Neural cell (in vitro differentiated cells): ENCODE measurements around the gene SGIP1. TPM values are rescaled to one million over a fixed set of nuclear protein-coding genes. Genes with fewer than 3 reads are reported as not detected.

Source experiments
- H2AFZ ChIP-seq: fragments of 200-600, 300-800 bp; sonication (generic), shearing (Covaris generic); 2 replicates; pipeline ENCODE4 v1.6.0; 2014; ENCODE audit warnings: low read depth, mild to moderate bottlenecking, antibody characterized with exemption, low read length, moderate library complexity
- H3F3A ChIP-seq: fragments of 200-600 bp; shearing (Covaris generic); 2 replicates; pipeline ENCODE4 v1.6.1; 2016; ENCODE audit warnings: mild to moderate bottlenecking, moderate library complexity, mixed read lengths, antibody characterized with exemption, low read length; ENCODE audit not compliant: insufficient read depth, poor library complexity, severe bottlenecking
- H3K27ac ChIP-seq: fragments of 200-600, 300-800 bp; sonication (generic), shearing (Covaris generic); 2 replicates; pipeline ENCODE4 v1.5.1; 2014; ENCODE audit warnings: mild to moderate bottlenecking, low read length, moderate library complexity
- H3K27me3 ChIP-seq: fragments of 300-800, 200-600 bp; sonication (generic), shearing (Covaris generic); 2 replicates; pipeline ENCODE4 v1.6.0; 2014; ENCODE audit warnings: mild to moderate bottlenecking, low read depth, low read length, moderate library complexity; ENCODE audit not compliant: insufficient read depth
- H3K36me3 ChIP-seq: fragments of 300-800, 200-600 bp; sonication (generic), shearing (Covaris generic); 2 replicates; pipeline ENCODE4 v1.5.1; 2014; ENCODE audit warnings: mild to moderate bottlenecking, antibody characterized with exemption, low read length, moderate library complexity; ENCODE audit not compliant: insufficient read depth
- H3K4me2 ChIP-seq: fragments of 300-800, 200-600 bp; sonication (generic), shearing (Covaris generic); 2 replicates; pipeline ENCODE4 v1.6.0; 2014; ENCODE audit warnings: mild to moderate bottlenecking, low read length
- H3K4me3 ChIP-seq: fragments of 300-800, 200-600 bp; sonication (generic), shearing (Covaris generic); 2 replicates; pipeline ENCODE4 v1.5.1; 2014; ENCODE audit warnings: mild to moderate bottlenecking, low read length, moderate library complexity
- H3K79me2 ChIP-seq: fragments of 200-600 bp; shearing (Covaris generic); replicated peaks from 2 replicates; pipeline ENCODE4 v1.6.0; 2014; ENCODE audit warnings: mild to moderate bottlenecking, low read length, moderate library complexity; ENCODE audit not compliant: insufficient read depth
- H3K9ac ChIP-seq: fragments of 300-800, 200-600 bp; sonication (generic), shearing (Covaris generic); 2 replicates; pipeline ENCODE4 v1.6.1; 2016; ENCODE audit warnings: mild to moderate bottlenecking, low read length, mixed read lengths
- H3K9me2 ChIP-seq: fragments of 200-600 bp; shearing (Covaris generic); 2 replicates; pipeline ENCODE4 v1.6.1; 2016; ENCODE audit warnings: mild to moderate bottlenecking, low read length, mixed read lengths; ENCODE audit not compliant: insufficient read depth
- H3K9me3 ChIP-seq: fragments of 200-600, 300-800 bp; sonication (generic), shearing (Covaris generic); 2 replicates; pipeline ENCODE4 v1.6.1; 2016; ENCODE audit warnings: mild to moderate bottlenecking, mixed run types, low read length, moderate library complexity, mixed read lengths
- H4K20me1 ChIP-seq: fragments of 200-600 bp; shearing (Covaris generic); 2 replicates; pipeline ENCODE4 v1.6.1; 2016; ENCODE audit warnings: mild to moderate bottlenecking, mixed run types; ENCODE audit not compliant: insufficient read depth
- CTCF ChIP-seq: fragments of 450-650 bp; IDR thresholded peaks from 2 replicates; pipeline ENCODE4 v1.5.1; 2014; ENCODE audit warnings: antibody characterized with exemption, mild to moderate bottlenecking, moderate library complexity; ENCODE audit not compliant: poor library complexity, severe bottlenecking
- EP300 ChIP-seq: fragments of 450-650 bp; conservative IDR thresholded peaks from 2 replicates; pipeline ENCODE4 v1.6.1; 2014; ENCODE audit warnings: antibody characterized with exemption, mild to moderate bottlenecking, moderate library complexity; ENCODE audit not compliant: poor library complexity, severe bottlenecking
- EZH2 ChIP-seq: fragments of 200-600, 300-800 bp; shearing (Covaris generic), sonication (generic); IDR thresholded peaks from 2 replicates; pipeline ENCODE4 v1.6.1; 2014; ENCODE audit warnings: antibody characterized with exemption, low read length, borderline replicate concordance, mild to moderate bottlenecking; ENCODE audit not compliant: insufficient read depth, poor library complexity, severe bottlenecking
- MXI1 ChIP-seq: fragments of 450-650 bp; conservative IDR thresholded peaks from 2 replicates; pipeline ENCODE4 v1.6.1; 2014; ENCODE audit warnings: antibody characterized with exemption, mild to moderate bottlenecking; ENCODE audit not compliant: poor library complexity, severe bottlenecking
- POLR2AphosphoS5 ChIP-seq: IDR thresholded peaks from 2 replicates; pipeline ENCODE4 v1.6.1; 2012
- RAD21 ChIP-seq: fragments of 450-650 bp; conservative IDR thresholded peaks from 2 replicates; pipeline ENCODE4 v1.6.1; 2014; ENCODE audit warnings: antibody characterized with exemption, mild to moderate bottlenecking, moderate library complexity
- REST ChIP-seq: IDR thresholded peaks from 2 replicates; pipeline ENCODE4 v1.6.1; 2012; ENCODE audit warnings: borderline replicate concordance
- SMC3 ChIP-seq: fragments of 450-650 bp; conservative IDR thresholded peaks from 2 replicates; pipeline ENCODE4 v1.6.1; 2014; ENCODE audit warnings: antibody characterized with exemption, mild to moderate bottlenecking, moderate library complexity; ENCODE audit not compliant: poor library complexity
- TAF1 ChIP-seq: IDR thresholded peaks from 2 replicates; pipeline ENCODE4 v1.6.1; 2012; ENCODE audit warnings: low read depth
- polyA plus RNA-seq: library from polyadenylated mRNA; depleted of rRNA; stranded (reverse); fragments of >200 nt; gene quantifications from 2 replicates; pipeline ENCODE4 v1.2.3, GENCODE V29; 2014

The SGIP1 gene
- polyA plus RNA-seq, 1 donor from 2014 or later, result 50.5 TPM

- no peak for TF ChIP-seq SMC3
- no peak for TF ChIP-seq CTCF
- H3K36me3 ChIP-seq, result no peaks in the 10 kb centered on the region
- H3K4me3 ChIP-seq, result no peak overlapping the region
- no peak overlapping the region for H3K27ac ChIP-seq
- no peak overlapping the region for H3K4me2 ChIP-seq
- H4K20me1 ChIP-seq, result no peaks in the 10 kb centered on the region
- H3K27me3 ChIP-seq, result no peaks in the 10 kb centered on the region
- no peaks in the 10 kb centered on the region for H3F3A ChIP-seq
- H3K9ac ChIP-seq, result no peak overlapping the region
- no peaks in the 10 kb centered on the region for H3K9me2 ChIP-seq
- H3K79me2 ChIP-seq, result no peaks in the 10 kb centered on the region
- H2AFZ ChIP-seq, result no peak overlapping the region
- H3K9me3 ChIP-seq, result no peaks in the 10 kb centered on the region
These were observed 211.5 kb downstream of the SGIP1 start for GRCh38 chr1:66745451-66745850.

GRCh38 chr1:66747501-66747900 lies 213.5 kb downstream of the SGIP1 start:
- no peak for TF ChIP-seq TAF1
- no peak for TF ChIP-seq POLR2AphosphoS5
- TF ChIP-seq MXI1, result no peak
- no peak for TF ChIP-seq RAD21
- TF ChIP-seq REST, result no peak
- TF ChIP-seq SMC3, result no peak
- no peak for TF ChIP-seq EZH2
- no peak for TF ChIP-seq CTCF
- TF ChIP-seq EP300, result no peak
- Histone ChIP-seq H3K27me3 (peaks cover 12% of the 10 kb centered on the region), H3K9ac (no peak overlapping the region), H3K36me3 (no peaks in the 10 kb centered on the region), H3K4me3 (no peak overlapping the region), H4K20me1 (no peaks in the 10 kb centered on the region), H3F3A (no peaks in the 10 kb centered on the region), H3K79me2 (no peaks in the 10 kb centered on the region), H2AFZ (no peak overlapping the region), H3K27ac (no peak overlapping the region), H3K9me2 (no peaks in the 10 kb centered on the region), H3K4me2 (no peak overlapping the region), H3K9me3 (no peaks in the 10 kb centered on the region)
